Measurements from ENCODE around the gene CDHR3.
A peak's percentile ranks its signal among the peaks of the same experiment; 100 is the strongest.

Gene CDHR3

DNA sequence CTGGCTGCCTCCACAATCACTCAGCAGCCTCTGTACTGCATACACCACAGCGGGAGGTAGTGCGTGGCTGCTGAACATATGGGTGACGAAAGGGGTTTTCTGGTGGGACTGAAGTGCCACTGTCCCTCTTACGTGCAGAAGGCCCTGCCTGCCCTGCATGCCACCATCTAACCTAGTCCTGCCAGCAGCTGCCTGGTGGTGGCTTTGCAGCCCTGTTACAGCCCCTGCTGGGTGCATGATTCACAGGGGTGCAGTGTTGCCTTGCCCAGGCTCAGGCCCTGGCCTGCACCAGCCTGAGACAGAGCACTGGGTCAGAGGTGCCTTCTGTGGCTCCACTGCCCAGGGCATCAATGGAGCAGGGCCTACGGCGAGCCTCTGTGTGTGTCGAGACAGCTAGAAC is 98.9 kb downstream of the CDHR3 start:
- peaks cover 11% of the 10 kb centered on the region for H3K4me1 ChIP-seq (ENCODE audit: control insufficient read depth, insufficient read depth, low read length)
- CTCF ChIA-PET: interaction anchor here (6.9 kb wide), 1 partner anchor 92 kb away, joined by 144 read pairs; no protein-coding TSS in a partner anchor

DNA sequence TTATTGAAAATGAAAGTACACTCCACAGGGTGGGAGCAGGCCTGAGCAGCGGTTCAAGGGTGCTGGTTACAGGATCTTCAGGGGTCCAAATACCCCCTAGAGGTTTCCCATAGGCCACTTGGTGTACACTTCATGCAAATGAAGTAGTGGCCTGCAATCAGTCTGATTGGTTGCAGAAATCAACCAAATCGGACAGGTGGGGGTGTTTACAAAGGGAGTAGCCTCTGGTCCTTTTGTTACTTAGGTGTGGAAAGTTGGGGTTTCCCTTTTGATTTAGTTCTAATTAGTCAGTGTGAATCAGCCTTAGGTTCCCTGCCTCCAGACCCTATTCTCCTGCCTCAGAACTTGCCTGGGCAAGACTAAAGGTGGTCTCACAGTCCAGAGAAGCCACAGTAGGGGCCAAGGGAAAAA is 99.5 kb downstream of the CDHR3 start:
- CTCF ChIA-PET: no interaction called here
- Histone ChIP-seq H3K9me3 (ENCODE audit: control insufficient read depth, insufficient read depth, low read depth, low read length) (no peaks in the 10 kb centered on the region), H3K4me1 (ENCODE audit: control insufficient read depth, insufficient read depth, low read length) (peaks cover 11% of the 10 kb centered on the region), H3K36me3 (ENCODE audit: control insufficient read depth in 2 of 2, insufficient read depth in 1 of 2, low read length in 2 of 2) (no peaks in the 10 kb centered on the region), H3K4me3 (ENCODE audit: low read depth, low read length) (no peak overlapping the region), H3K27ac (ENCODE audit: extremely low read depth, low read depth, low read length) (no peak overlapping the region; the same call in 1 of the 2 replicates)
- POLR2A ChIA-PET: no interaction called here
- TF ChIP-seq, protein P1, sequence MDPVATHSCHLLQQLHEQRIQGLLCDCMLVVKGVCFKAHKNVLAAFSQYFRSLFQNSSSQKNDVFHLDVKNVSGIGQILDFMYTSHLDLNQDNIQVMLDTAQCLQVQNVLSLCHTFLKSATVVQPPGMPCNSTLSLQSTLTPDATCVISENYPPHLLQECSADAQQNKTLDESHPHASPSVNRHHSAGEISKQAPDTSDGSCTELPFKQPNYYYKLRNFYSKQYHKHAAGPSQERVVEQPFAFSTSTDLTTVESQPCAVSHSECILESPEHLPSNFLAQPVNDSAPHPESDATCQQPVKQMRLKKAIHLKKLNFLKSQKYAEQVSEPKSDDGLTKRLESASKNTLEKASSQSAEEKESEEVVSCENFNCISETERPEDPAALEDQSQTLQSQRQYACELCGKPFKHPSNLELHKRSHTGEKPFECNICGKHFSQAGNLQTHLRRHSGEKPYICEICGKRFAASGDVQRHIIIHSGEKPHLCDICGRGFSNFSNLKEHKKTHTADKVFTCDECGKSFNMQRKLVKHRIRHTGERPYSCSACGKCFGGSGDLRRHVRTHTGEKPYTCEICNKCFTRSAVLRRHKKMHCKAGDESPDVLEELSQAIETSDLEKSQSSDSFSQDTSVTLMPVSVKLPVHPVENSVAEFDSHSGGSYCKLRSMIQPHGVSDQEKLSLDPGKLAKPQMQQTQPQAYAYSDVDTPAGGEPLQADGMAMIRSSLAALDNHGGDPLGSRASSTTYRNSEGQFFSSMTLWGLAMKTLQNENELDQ (tag by site-specific recombination; IDR thresholded peaks at IDR 0.05; ENCODE audit: low read depth): no peak
- TF ChIP-seq SCRT2 (tag by site-specific recombination; IDR thresholded peaks at IDR 0.05): 0 out of 2 replicates have a peak, but pooled peaks have one; percentile 24
- TF ChIP-seq, protein P2, sequence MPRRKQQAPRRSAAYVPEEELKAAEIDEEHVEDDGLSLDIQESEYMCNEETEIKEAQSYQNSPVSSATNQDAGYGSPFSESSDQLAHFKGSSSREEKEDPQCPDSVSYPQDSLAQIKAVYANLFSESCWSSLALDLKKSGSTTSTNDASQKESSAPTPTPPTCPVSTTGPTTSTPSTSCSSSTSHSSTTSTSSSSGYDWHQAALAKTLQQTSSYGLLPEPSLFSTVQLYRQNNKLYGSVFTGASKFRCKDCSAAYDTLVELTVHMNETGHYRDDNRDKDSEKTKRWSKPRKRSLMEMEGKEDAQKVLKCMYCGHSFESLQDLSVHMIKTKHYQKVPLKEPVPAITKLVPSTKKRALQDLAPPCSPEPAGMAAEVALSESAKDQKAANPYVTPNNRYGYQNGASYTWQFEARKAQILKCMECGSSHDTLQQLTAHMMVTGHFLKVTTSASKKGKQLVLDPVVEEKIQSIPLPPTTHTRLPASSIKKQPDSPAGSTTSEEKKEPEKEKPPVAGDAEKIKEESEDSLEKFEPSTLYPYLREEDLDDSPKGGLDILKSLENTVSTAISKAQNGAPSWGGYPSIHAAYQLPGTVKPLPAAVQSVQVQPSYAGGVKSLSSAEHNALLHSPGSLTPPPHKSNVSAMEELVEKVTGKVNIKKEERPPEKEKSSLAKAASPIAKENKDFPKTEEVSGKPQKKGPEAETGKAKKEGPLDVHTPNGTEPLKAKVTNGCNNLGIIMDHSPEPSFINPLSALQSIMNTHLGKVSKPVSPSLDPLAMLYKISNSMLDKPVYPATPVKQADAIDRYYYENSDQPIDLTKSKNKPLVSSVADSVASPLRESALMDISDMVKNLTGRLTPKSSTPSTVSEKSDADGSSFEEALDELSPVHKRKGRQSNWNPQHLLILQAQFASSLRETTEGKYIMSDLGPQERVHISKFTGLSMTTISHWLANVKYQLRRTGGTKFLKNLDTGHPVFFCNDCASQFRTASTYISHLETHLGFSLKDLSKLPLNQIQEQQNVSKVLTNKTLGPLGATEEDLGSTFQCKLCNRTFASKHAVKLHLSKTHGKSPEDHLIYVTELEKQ (tag by site-specific recombination; IDR thresholded peaks at IDR 0.05; ENCODE audit: borderline replicate concordance): no peak
- TF ChIP-seq ZFP69B (tag by site-specific recombination; IDR thresholded peaks at IDR 0.05): no peak

More for the DNA sequence above, 98.9 kb downstream of the CDHR3 start:
- no peak overlapping the region for H3K27ac ChIP-seq (ENCODE audit: extremely low read depth, low read depth, low read length)
- POLR2A ChIA-PET: no interaction called here
- H3K9me3 ChIP-seq (ENCODE audit: control insufficient read depth, insufficient read depth, low read depth, low read length): no peaks in the 10 kb centered on the region
- H3K36me3 ChIP-seq (ENCODE audit: control insufficient read depth in 2 of 2, insufficient read depth in 1 of 2, low read length in 2 of 2): no peaks in the 10 kb centered on the region
- H3K4me3 ChIP-seq (ENCODE audit: low read depth, low read length): no peak overlapping the region
- TF ChIP-seq ZNF24 (tag by site-specific recombination; IDR thresholded peaks at IDR 0.05): no peak
- no peak for TF ChIP-seq ZNF175 (tag by site-specific recombination; IDR thresholded peaks at IDR 0.05)
- TF ChIP-seq, protein P1 (tag by site-specific recombination; IDR thresholded peaks at IDR 0.05; ENCODE audit: low read depth): no peak
- no peak for TF ChIP-seq ZNF221 (tag by site-specific recombination; IDR thresholded peaks at IDR 0.05; ENCODE audit: borderline replicate concordance)
- no peak for TF ChIP-seq ZNF629 (tag by site-specific recombination; IDR thresholded peaks at IDR 0.05)
- peak; percentile 80 for TF ChIP-seq ZIC2 (tag by site-specific recombination; IDR thresholded peaks at IDR 0.05)
- no peak for TF ChIP-seq ZNF624 (tag by site-specific recombination; IDR thresholded peaks at IDR 0.05)
- no peak for TF ChIP-seq PRDM1 (tag by site-specific recombination; IDR thresholded peaks at IDR 0.05)

DNA sequence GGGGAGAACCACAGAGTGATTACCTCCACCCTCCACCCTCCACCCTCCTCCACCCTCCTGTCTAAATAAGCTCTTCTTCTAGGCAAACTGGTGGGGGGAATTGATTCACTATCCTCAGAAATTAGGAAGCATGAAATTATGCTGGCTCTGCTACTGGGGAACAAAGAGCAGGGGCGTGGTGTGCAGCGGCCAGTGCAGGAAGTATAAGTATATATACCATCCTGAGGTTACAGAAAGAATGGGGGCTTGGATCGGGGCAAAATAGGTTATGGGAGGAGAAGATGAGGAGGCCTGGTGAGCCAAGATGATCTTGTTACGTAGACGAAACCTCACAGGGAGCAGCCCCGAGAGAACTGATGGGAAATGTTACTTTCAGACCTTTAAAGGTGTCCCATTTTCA is 100.0 kb downstream of the CDHR3 start:
- Histone ChIP-seq H3K27ac (ENCODE audit: extremely low read depth, low read depth, low read length) (no peak overlapping the region), H3K4me1 (ENCODE audit: control insufficient read depth, insufficient read depth, low read length) (peaks cover 11% of the 10 kb centered on the region), H3K9me3 (ENCODE audit: control insufficient read depth, insufficient read depth, low read depth, low read length) (no peaks in the 10 kb centered on the region), H3K36me3 (ENCODE audit: control insufficient read depth in 2 of 2, insufficient read depth in 1 of 2, low read length in 2 of 2) (no peaks in the 10 kb centered on the region), H3K4me3 (ENCODE audit: low read depth, low read length) (no peak overlapping the region)
- CTCF ChIA-PET: no interaction called here
- POLR2A ChIA-PET: no interaction called here
- TF ChIP-seq ZNF266 (tag by site-specific recombination; IDR thresholded peaks at IDR 0.05; ENCODE audit: low read depth) (no peak), ZNF48 (tag by site-specific recombination; IDR thresholded peaks at IDR 0.05) (no peak), ZNF16 (tag by site-specific recombination; IDR thresholded peaks at IDR 0.05; ENCODE audit: low read depth) (no peak), KLF1 (tag by site-specific recombination; IDR thresholded peaks at IDR 0.05) (0 out of 2 replicates have a peak, but pooled peaks have one; percentile 52)
- TF ChIP-seq, protein P3, sequence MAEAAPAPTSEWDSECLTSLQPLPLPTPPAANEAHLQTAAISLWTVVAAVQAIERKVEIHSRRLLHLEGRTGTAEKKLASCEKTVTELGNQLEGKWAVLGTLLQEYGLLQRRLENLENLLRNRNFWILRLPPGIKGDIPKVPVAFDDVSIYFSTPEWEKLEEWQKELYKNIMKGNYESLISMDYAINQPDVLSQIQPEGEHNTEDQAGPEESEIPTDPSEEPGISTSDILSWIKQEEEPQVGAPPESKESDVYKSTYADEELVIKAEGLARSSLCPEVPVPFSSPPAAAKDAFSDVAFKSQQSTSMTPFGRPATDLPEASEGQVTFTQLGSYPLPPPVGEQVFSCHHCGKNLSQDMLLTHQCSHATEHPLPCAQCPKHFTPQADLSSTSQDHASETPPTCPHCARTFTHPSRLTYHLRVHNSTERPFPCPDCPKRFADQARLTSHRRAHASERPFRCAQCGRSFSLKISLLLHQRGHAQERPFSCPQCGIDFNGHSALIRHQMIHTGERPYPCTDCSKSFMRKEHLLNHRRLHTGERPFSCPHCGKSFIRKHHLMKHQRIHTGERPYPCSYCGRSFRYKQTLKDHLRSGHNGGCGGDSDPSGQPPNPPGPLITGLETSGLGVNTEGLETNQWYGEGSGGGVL (tag by site-specific recombination; IDR thresholded peaks at IDR 0.05): peak; percentile 41; the same call in 1 of the 2 replicates

All from HEK293 (cell line).